SH-SY5Y (cell line): ENCODE measurements around the gene INPP5A.

Experiments
- GATA2 ChIP-seq: IDR thresholded peaks from 2 replicates; pipeline ENCODE4 v1.6.1; 2011; ENCODE audit warnings: mild to moderate bottlenecking, low read depth, low read length
- GATA3 ChIP-seq: IDR thresholded peaks from 2 replicates; pipeline ENCODE4 v1.6.1; 2011; ENCODE audit warnings: low read depth, mild to moderate bottlenecking, low read length, moderate library complexity

DNA sequence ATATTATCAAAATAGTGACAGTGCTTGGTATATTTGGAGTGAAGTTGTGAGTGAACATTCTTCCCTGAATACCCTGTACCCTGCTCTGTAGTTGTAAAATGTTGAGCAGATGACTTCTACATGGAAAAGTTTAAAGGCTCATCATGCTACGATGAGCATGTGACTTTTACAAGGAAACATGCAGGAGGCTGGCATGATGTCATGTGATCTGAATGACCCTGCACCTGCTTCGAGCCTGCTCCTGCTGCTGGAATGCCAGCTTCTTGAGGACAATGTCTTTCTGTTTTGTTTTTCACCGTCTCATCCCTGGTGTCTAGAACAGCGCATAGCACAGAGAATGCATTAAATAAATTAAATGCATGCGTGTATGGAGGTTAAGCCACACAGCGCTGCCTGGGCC, 5.4 kb upstream of the INPP5A start:
- TF ChIP-seq GATA2 (no peak), GATA3 (no peak)
